ENCODE results near the gene SLC13A4.

DNA sequence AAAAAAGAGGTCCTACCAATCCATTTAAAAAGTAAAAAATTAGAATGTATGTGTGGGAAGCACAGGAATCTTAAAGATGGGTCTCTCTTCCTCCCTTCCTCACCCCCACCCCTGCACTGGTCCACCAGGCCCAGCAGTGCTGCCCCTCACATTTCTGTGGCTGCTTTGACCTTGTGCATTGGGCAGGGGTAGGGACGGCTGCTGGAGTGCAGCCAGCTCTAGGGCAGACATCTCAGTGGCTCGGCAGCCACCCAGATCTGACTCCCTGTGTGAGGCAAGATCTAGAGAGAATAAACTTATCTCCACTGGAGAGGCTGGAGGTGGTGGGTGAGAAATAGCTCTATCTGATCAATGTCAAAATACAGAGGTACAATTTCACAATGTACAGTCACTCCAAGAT lies 13.9 kb upstream of the SLC13A4 start:
- TF ChIP-seq, protein P1, sequence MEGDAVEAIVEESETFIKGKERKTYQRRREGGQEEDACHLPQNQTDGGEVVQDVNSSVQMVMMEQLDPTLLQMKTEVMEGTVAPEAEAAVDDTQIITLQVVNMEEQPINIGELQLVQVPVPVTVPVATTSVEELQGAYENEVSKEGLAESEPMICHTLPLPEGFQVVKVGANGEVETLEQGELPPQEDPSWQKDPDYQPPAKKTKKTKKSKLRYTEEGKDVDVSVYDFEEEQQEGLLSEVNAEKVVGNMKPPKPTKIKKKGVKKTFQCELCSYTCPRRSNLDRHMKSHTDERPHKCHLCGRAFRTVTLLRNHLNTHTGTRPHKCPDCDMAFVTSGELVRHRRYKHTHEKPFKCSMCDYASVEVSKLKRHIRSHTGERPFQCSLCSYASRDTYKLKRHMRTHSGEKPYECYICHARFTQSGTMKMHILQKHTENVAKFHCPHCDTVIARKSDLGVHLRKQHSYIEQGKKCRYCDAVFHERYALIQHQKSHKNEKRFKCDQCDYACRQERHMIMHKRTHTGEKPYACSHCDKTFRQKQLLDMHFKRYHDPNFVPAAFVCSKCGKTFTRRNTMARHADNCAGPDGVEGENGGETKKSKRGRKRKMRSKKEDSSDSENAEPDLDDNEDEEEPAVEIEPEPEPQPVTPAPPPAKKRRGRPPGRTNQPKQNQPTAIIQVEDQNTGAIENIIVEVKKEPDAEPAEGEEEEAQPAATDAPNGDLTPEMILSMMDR (IDR thresholded peaks at IDR 0.05; ENCODE audit: low read depth, low read length, missing input control), result no peak
- TF ChIP-seq, protein P2, sequence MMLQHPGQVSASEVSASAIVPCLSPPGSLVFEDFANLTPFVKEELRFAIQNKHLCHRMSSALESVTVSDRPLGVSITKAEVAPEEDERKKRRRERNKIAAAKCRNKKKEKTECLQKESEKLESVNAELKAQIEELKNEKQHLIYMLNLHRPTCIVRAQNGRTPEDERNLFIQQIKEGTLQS (IDR thresholded peaks at IDR 0.05), result no peak
- no peak for TF ChIP-seq JUND (IDR thresholded peaks at IDR 0.05)
- no peak for TF ChIP-seq GABPA (IDR thresholded peaks at IDR 0.05 in 1 of 2, conservative IDR thresholded peaks at IDR 0.05 in 1 of 2)
- no peak for TF ChIP-seq SP1 (IDR thresholded peaks at IDR 0.05)
- TF ChIP-seq, protein P3, sequence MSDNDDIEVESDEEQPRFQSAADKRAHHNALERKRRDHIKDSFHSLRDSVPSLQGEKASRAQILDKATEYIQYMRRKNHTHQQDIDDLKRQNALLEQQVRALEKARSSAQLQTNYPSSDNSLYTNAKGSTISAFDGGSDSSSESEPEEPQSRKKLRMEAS (IDR thresholded peaks at IDR 0.05), result no peak
- no peak for TF ChIP-seq REST (IDR thresholded peaks at IDR 0.05)
- no peak for TF ChIP-seq YY1 (IDR thresholded peaks at IDR 0.05)
- no peak for TF ChIP-seq TAF1 (conservative IDR thresholded peaks at IDR 0.05)
- no peak for TF ChIP-seq RAD21 (IDR thresholded peaks at IDR 0.05)
- TF ChIP-seq FOXA1 (IDR thresholded peaks at IDR 0.05), result no peak

Measured in liver (tissue), 3 donors.